ENCODE results near the gene ATPAF1.

DNA sequence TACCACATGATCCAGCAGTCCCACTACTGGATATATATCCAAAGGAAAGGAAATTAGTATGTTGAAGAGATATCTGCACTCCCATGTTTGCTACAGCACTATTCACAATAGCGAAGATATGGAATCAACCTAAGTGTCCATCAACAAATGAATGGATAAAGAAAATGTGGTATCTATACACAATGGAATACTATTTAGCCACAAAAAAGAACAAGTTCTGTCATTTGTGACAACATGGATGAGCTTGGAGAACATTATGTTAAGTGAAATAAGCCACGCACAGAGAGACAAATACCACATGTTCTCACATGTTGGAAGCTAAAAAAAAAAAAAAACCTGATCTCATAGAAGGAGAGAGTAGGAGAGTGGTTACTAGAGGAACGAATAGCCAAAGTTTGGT, 17.7 kb downstream of the ATPAF1 start:
- TF ChIP-seq, protein P1, sequence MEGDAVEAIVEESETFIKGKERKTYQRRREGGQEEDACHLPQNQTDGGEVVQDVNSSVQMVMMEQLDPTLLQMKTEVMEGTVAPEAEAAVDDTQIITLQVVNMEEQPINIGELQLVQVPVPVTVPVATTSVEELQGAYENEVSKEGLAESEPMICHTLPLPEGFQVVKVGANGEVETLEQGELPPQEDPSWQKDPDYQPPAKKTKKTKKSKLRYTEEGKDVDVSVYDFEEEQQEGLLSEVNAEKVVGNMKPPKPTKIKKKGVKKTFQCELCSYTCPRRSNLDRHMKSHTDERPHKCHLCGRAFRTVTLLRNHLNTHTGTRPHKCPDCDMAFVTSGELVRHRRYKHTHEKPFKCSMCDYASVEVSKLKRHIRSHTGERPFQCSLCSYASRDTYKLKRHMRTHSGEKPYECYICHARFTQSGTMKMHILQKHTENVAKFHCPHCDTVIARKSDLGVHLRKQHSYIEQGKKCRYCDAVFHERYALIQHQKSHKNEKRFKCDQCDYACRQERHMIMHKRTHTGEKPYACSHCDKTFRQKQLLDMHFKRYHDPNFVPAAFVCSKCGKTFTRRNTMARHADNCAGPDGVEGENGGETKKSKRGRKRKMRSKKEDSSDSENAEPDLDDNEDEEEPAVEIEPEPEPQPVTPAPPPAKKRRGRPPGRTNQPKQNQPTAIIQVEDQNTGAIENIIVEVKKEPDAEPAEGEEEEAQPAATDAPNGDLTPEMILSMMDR (IDR thresholded peaks at IDR 0.05): no peak
- TF ChIP-seq POLR2A (IDR thresholded peaks at IDR 0.05): no peak

Data from adrenal gland (tissue), 5 donors.